ENCODE measurements around the gene FLACC1. TPM values are rescaled to one million over a fixed set of nuclear protein-coding genes. Genes with fewer than 3 reads are reported as not detected.
"Not testable (repeated sequence)": the region's sequence is repeated elsewhere in the genome, so short reads cannot be mapped to it uniquely, and the experiment has no call there.

FLACC1 gene
- total RNA-seq = 0.23 and 1.1 TPM in 2 replicates

GRCh38 chr2:201357221-201357620, at the start of gene FLACC1:
FLACC1 (minus strand) TSS chr2:201357345; CDS start chr2:201351404, 5,941 bp downstream.
- H3K4me3 Mint-ChIP-seq = no peak within 1 kb of the TSS
- no peaks in the 10 kb centered on the region for H3K27me3 Mint-ChIP-seq (ENCODE audit: insufficient read depth)
- intact Hi-C loops (cut with micrococcal nuclease) = no loop called here
- peaks cover 33% of the 10 kb centered on the region for H3K4me1 Mint-ChIP-seq (ENCODE audit: low read depth)
- no peak within 1 kb of the TSS for H3K27ac Mint-ChIP-seq
- H3K9me3 Mint-ChIP-seq = no peaks in the 10 kb centered on the region
- no peak for DNase-seq (ENCODE audit: low spot score)
- H3K36me3 Mint-ChIP-seq (ENCODE audit: low read depth) = peaks cover 21% of the 10 kb centered on the region

- Mint-ChIP-seq H3K36me3 (ENCODE audit: low read depth) (peaks cover 16% of the 10 kb centered on the region), H3K9me3 (no peaks in the 10 kb centered on the region), H3K4me1 (ENCODE audit: low read depth) (peaks cover 41% of the 10 kb centered on the region), H3K27ac (no peak overlapping the region), H3K27me3 (ENCODE audit: insufficient read depth) (no peaks in the 10 kb centered on the region), H3K4me3 (no peak overlapping the region)
- no peak for DNase-seq (ENCODE audit: low spot score)
- intact Hi-C loops (cut with micrococcal nuclease) = loop anchor here (1.0 to 5.0 kb wide), 4 partner anchors 8 to 236 kb away; partner anchors contain the start of genes STRADB, TMEM237 and TRAK2
Measured at GRCh38 chr2:201406077-201406662, 49.0 kb upstream of the FLACC1 start.

GRCh38 chr2:201404699-201405280, 47.6 kb upstream of the FLACC1 start:
- no peaks in the 10 kb centered on the region for H3K27me3 Mint-ChIP-seq (ENCODE audit: insufficient read depth)
- H3K9me3 Mint-ChIP-seq = no peaks in the 10 kb centered on the region
- peaks cover 41% of the 10 kb centered on the region for H3K4me1 Mint-ChIP-seq (ENCODE audit: low read depth)
- H3K36me3 Mint-ChIP-seq (ENCODE audit: low read depth) = peaks cover 18% of the 10 kb centered on the region
- intact Hi-C loops (cut with micrococcal nuclease) = loop anchor here (5.0 kb wide), 2 partner anchors 167 to 238 kb away; partner anchors contain the start of gene TMEM237
- no peak overlapping the region for H3K27ac Mint-ChIP-seq
- DNase-seq (ENCODE audit: low spot score) = no peak
- peak overlapping the region; percentile 0 for H3K4me3 Mint-ChIP-seq

- Mint-ChIP-seq H3K4me3 (no peak overlapping the region), H3K4me1 (ENCODE audit: low read depth) (peaks cover 41% of the 10 kb centered on the region), H3K36me3 (ENCODE audit: low read depth) (peaks cover 18% of the 10 kb centered on the region), H3K9me3 (no peaks in the 10 kb centered on the region), H3K27ac (no peak overlapping the region), H3K27me3 (ENCODE audit: insufficient read depth) (no peaks in the 10 kb centered on the region)
- intact Hi-C loops (cut with micrococcal nuclease) = no loop called here
- no peak for DNase-seq (ENCODE audit: low spot score)
Measured at GRCh38 chr2:201403880-201404279, 46.7 kb upstream of the FLACC1 start.

GRCh38 chr2:201402651-201403562, 45.8 kb upstream of the FLACC1 start:
- Mint-ChIP-seq H3K4me1 (ENCODE audit: low read depth) (peaks cover 41% of the 10 kb centered on the region), H3K36me3 (ENCODE audit: low read depth) (peaks cover 19% of the 10 kb centered on the region), H3K9me3 (no peaks in the 10 kb centered on the region), H3K4me3 (no peak overlapping the region), H3K27ac (no peak overlapping the region), H3K27me3 (ENCODE audit: insufficient read depth) (no peaks in the 10 kb centered on the region)
- DNase-seq (ENCODE audit: low spot score) = no peak
- intact Hi-C loops (cut with micrococcal nuclease) = no loop called here

GRCh38 chr2:201401815-201402214, 44.7 kb upstream of the FLACC1 start:
- intact Hi-C loops (cut with micrococcal nuclease) = no loop called here
- DNase-seq (ENCODE audit: low spot score) = no peak
- Mint-ChIP-seq H3K4me3 (no peak overlapping the region), H3K4me1 (ENCODE audit: low read depth) (peaks cover 34% of the 10 kb centered on the region), H3K9me3 (no peaks in the 10 kb centered on the region), H3K27ac (no peak overlapping the region), H3K36me3 (ENCODE audit: low read depth) (peaks cover 18% of the 10 kb centered on the region), H3K27me3 (ENCODE audit: insufficient read depth) (no peaks in the 10 kb centered on the region)

- intact Hi-C loops (cut with micrococcal nuclease) = no loop called here
- DNase-seq (ENCODE audit: low spot score) = no peak
- Mint-ChIP-seq H3K4me3 (no peak overlapping the region), H3K27me3 (ENCODE audit: insufficient read depth) (no peaks in the 10 kb centered on the region), H3K27ac (no peak overlapping the region), H3K36me3 (ENCODE audit: low read depth) (peaks cover 39% of the 10 kb centered on the region), H3K9me3 (no peaks in the 10 kb centered on the region), H3K4me1 (ENCODE audit: low read depth) (no peaks in the 10 kb centered on the region)
Measured at GRCh38 chr2:201396595-201396994, 39.5 kb upstream of the FLACC1 start.

GRCh38 chr2:201383136-201383535, 26.0 kb upstream of the FLACC1 start:
- no peaks in the 10 kb centered on the region for H3K4me1 Mint-ChIP-seq (ENCODE audit: low read depth)
- H3K9me3 Mint-ChIP-seq = no peaks in the 10 kb centered on the region
- H3K27me3 Mint-ChIP-seq (ENCODE audit: insufficient read depth) = no peaks in the 10 kb centered on the region
- no peak overlapping the region for H3K27ac Mint-ChIP-seq
- peaks cover 52% of the 10 kb centered on the region for H3K36me3 Mint-ChIP-seq (ENCODE audit: low read depth)
- no peak overlapping the region for H3K4me3 Mint-ChIP-seq
- no peak for DNase-seq (ENCODE audit: low spot score)
- intact Hi-C loops (cut with micrococcal nuclease) = no loop called here

GRCh38 chr2:201378496-201379397, 21.6 kb upstream of the FLACC1 start:
- intact Hi-C loops (cut with micrococcal nuclease) = no loop called here
- Mint-ChIP-seq H3K36me3 (ENCODE audit: low read depth) (peaks cover 42% of the 10 kb centered on the region), H3K4me1 (ENCODE audit: low read depth) (no peaks in the 10 kb centered on the region), H3K27me3 (ENCODE audit: insufficient read depth) (no peaks in the 10 kb centered on the region), H3K9me3 (peaks cover 4% of the 10 kb centered on the region), H3K27ac (no peak overlapping the region), H3K4me3 (no peak overlapping the region)
- no peak for DNase-seq (ENCODE audit: low spot score)

- Mint-ChIP-seq H3K27me3 (ENCODE audit: insufficient read depth) (no peaks in the 10 kb centered on the region), H3K4me3 (no peak overlapping the region), H3K36me3 (ENCODE audit: low read depth) (peaks cover 43% of the 10 kb centered on the region), H3K27ac (no peak overlapping the region), H3K4me1 (ENCODE audit: low read depth) (no peaks in the 10 kb centered on the region), H3K9me3 (peaks cover 4% of the 10 kb centered on the region)
- intact Hi-C loops (cut with micrococcal nuclease) = no loop called here
- DNase-seq (ENCODE audit: low spot score) = no peak
Measured at GRCh38 chr2:201377218-201377617, 20.1 kb upstream of the FLACC1 start.

GRCh38 chr2:201369775-201370174, 12.6 kb upstream of the FLACC1 start:
- H3K27ac Mint-ChIP-seq = no peak overlapping the region
- H3K4me3 Mint-ChIP-seq = no peak overlapping the region
- intact Hi-C loops (cut with micrococcal nuclease) = loop anchor here (10.0 kb wide), 1 partner anchor 465 kb away; no protein-coding TSS in a partner anchor
- H3K4me1 Mint-ChIP-seq (ENCODE audit: low read depth) = peaks cover 5% of the 10 kb centered on the region
- DNase-seq (ENCODE audit: low spot score) = no peak
- H3K27me3 Mint-ChIP-seq (ENCODE audit: insufficient read depth) = no peaks in the 10 kb centered on the region
- peaks cover 47% of the 10 kb centered on the region for H3K36me3 Mint-ChIP-seq (ENCODE audit: low read depth)
- peaks cover 15% of the 10 kb centered on the region for H3K9me3 Mint-ChIP-seq

GRCh38 chr2:201369318-201369717, 12.2 kb upstream of the FLACC1 start:
- peaks cover 15% of the 10 kb centered on the region for H3K9me3 Mint-ChIP-seq
- not testable (repeated sequence) for DNase-seq (ENCODE audit: low spot score); H3K4me1 Mint-ChIP-seq (ENCODE audit: low read depth); H3K27ac Mint-ChIP-seq; H3K27me3 Mint-ChIP-seq (ENCODE audit: insufficient read depth); H3K4me3 Mint-ChIP-seq
- intact Hi-C loops (cut with micrococcal nuclease) = loop anchor here (10.0 kb wide), 1 partner anchor 465 kb away; no protein-coding TSS in a partner anchor
- H3K36me3 Mint-ChIP-seq (ENCODE audit: low read depth) = peaks cover 42% of the 10 kb centered on the region
